ENCODE measurements around the gene CDYL. TPM values are rescaled to one million over a fixed set of nuclear protein-coding genes. Genes with fewer than 3 reads are reported as not detected.

The CDYL gene
- total RNA-seq, result 10 to 100 TPM; 14.6 to 45.2 (median 31.4) TPM
- polyA plus RNA-seq, result 10 to 100 TPM in 1 of 2 donors, 1 to 10 TPM in 1; 4.3 to 19.5 TPM
- long read RNA-seq, donor 1, transcript CDYL-203 (7 exons, 2,184 nt), result major isoform, 22 of 41 reads
- long read RNA-seq, donor 1, partial matches to known transcripts, result 14 of 41 reads
- long read RNA-seq, donor 1, other reads (novel, unspliced or antisense), result 4 of 41 reads
- long read RNA-seq, donor 2, transcript CDYL-203 (7 exons, 2,184 nt), result major isoform, 10 of 28 reads
- long read RNA-seq, donor 2, partial matches to known transcripts, result 13 of 28 reads
- long read RNA-seq, donor 2, other reads (novel, unspliced or antisense), result 3 of 28 reads
- long read RNA-seq, donor 3, transcript CDYL-203 (7 exons, 2,184 nt), result major isoform, 27 of 47 reads
- long read RNA-seq, donor 3, partial matches to known transcripts, result 15 of 47 reads
- long read RNA-seq, donor 3, other reads (novel, unspliced or antisense), result 3 of 47 reads

DNA sequence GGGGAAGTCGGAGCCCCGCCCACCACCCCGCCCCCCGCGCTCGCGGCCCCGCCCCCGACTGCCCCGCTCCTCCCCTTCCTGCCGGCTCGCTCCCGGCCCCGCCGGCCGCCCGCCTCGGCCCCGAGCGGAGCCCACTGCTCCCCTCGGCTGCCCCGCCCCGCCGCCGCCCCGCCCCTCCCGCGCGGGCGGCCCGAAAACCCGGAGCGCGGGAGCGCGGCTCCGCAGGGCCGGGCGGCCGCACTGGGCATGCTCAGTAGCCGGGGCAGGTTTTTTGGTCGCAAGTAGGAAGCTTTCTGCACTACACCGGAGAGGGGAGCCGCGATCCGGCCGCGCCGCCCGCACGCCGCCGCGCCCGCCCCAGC, at the start of gene CDYL:
TSS of gene CDYL (plus strand) at position 274 of the 362 bp plus-strand sequence. CDS start 380 bp downstream, outside the sequence.
- ATAC-seq (peak; percentile 86 to 93 (median 90)), DNase-seq (peak; percentile 89 to 95 (median 91))
- no peaks in the 10 kb centered on the region for H3K27me3 ChIP-seq
- peak within 1 kb of the TSS; percentile 40 to 91 (median 73) for H3K4me3 ChIP-seq
- intact Hi-C loops (cut with DNase I), result loop anchor here in 9 of 10 donors (1.0 to 10.0 kb wide), 15 partner anchors 127 to 461 kb away; partner anchors contain the start of gene RPP40 (in 1 of the 9)
- H3K36me3 ChIP-seq, result no peaks in the 10 kb centered on the region
- TF ChIP-seq POLR2A (IDR thresholded peaks at IDR 0.05), result no peak
- TF ChIP-seq, protein P1, sequence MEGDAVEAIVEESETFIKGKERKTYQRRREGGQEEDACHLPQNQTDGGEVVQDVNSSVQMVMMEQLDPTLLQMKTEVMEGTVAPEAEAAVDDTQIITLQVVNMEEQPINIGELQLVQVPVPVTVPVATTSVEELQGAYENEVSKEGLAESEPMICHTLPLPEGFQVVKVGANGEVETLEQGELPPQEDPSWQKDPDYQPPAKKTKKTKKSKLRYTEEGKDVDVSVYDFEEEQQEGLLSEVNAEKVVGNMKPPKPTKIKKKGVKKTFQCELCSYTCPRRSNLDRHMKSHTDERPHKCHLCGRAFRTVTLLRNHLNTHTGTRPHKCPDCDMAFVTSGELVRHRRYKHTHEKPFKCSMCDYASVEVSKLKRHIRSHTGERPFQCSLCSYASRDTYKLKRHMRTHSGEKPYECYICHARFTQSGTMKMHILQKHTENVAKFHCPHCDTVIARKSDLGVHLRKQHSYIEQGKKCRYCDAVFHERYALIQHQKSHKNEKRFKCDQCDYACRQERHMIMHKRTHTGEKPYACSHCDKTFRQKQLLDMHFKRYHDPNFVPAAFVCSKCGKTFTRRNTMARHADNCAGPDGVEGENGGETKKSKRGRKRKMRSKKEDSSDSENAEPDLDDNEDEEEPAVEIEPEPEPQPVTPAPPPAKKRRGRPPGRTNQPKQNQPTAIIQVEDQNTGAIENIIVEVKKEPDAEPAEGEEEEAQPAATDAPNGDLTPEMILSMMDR (IDR thresholded peaks at IDR 0.05), result peak in 1 of 12 donors; percentile 23
- peaks cover 0 to 36% (median 20%) of the 10 kb centered on the region in 12 donors for H3K4me1 ChIP-seq
- H3K27ac ChIP-seq, result peak within 1 kb of the TSS in 11 of 12 donors; percentile 65 to 90 (median 84)
- peaks cover 0 to 7% (median 0%) of the 10 kb centered on the region in 12 donors for H3K9me3 ChIP-seq
- 0% methylated on average over 19 to 52 of the region's 55 CpGs; no CpG with 5 or more reads in 1 of the 4 donors for WGBS, 4 donors

GRCh38 chr6:4726645-4727044, 49.6 kb upstream of the CDYL start:
- DNase-seq, result no peak
- H3K27ac ChIP-seq, result no peak overlapping the region
- WGBS, 4 donors, result 76 to 88% (median 82%) methylated on average over 1 of the region's 1 CpG
- intact Hi-C loops (cut with DNase I), result no loop called here
- TF ChIP-seq POLR2A (IDR thresholded peaks at IDR 0.05), result no peak
- TF ChIP-seq, protein P1 (IDR thresholded peaks at IDR 0.05), result no peak
- no peak for ATAC-seq
- peaks cover 0 to 3% (median 0%) of the 10 kb centered on the region in 12 donors for H3K4me1 ChIP-seq
- H3K36me3 ChIP-seq, result no peaks in the 10 kb centered on the region
- H3K9me3 ChIP-seq, result no peaks in the 10 kb centered on the region
- no peaks in the 10 kb centered on the region for H3K27me3 ChIP-seq
- no peak overlapping the region for H3K4me3 ChIP-seq

DNA sequence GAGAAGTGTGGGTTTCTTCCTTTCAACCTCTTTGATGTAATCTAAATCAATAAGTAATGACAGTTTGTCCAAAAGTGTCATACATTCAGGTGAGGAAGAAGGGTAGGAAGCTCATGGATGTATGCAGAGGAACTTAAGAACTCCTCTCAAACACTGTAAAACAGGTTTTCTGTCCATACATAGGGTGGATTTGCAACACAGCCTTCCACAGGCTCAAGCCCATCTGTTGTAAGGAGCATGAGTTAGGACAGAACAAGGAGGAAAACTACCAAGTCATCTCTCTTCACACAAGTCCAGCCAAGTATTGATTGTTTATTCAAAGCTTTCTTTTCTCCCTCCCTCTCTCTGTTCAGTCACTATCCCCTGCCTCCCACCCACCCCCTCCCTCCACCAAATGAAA, 49.0 kb upstream of the CDYL start:
- no peak overlapping the region for H3K27ac ChIP-seq

More for the DNA sequence above, 49.0 kb upstream of the CDYL start:
- intact Hi-C loops (cut with DNase I), result no loop called here
- DNase-seq (no peak), ATAC-seq (no peak)
- Histone ChIP-seq H3K4me1 (peaks cover 0 to 3% (median 0%) of the 10 kb centered on the region in 12 donors), H3K9me3 (no peaks in the 10 kb centered on the region), H3K27me3 (no peaks in the 10 kb centered on the region), H3K36me3 (no peaks in the 10 kb centered on the region), H3K4me3 (no peak overlapping the region)
- TF ChIP-seq, protein P1 (IDR thresholded peaks at IDR 0.05), result no peak
- no peak for TF ChIP-seq POLR2A (IDR thresholded peaks at IDR 0.05)

Data from heart left ventricle (tissue), 16 donors.